BLaER1 (cell line): ENCODE measurements around the gene FBXL13.

Experiments used
- H3K27ac ChIP-seq: shearing (Covaris generic); formaldehyde crosslinking; 2 replicates; pipeline ENCODE4 v1.8.1; 2022
- H3K27me3 ChIP-seq: shearing (Covaris generic); formaldehyde crosslinking; 2 replicates; pipeline ENCODE4 v1.8.1; 2022
- H3K36me3 ChIP-seq: shearing (Covaris generic); formaldehyde crosslinking; 2 replicates; pipeline ENCODE4 v1.8.1; 2022
- H3K4me1 ChIP-seq: shearing (Covaris generic); formaldehyde crosslinking; 2 replicates; pipeline ENCODE4 v1.8.1; 2022
- H3K4me2 ChIP-seq: shearing (Covaris generic); formaldehyde crosslinking; 2 replicates; pipeline ENCODE4 v1.8.1; 2022
- H3K4me3 ChIP-seq: shearing (Covaris generic); formaldehyde crosslinking; 2 replicates; pipeline ENCODE4 v1.8.1; 2022
- H3K9ac ChIP-seq: shearing (Covaris generic); formaldehyde crosslinking; 2 replicates; pipeline ENCODE4 v1.8.1; 2022
- H3K9me3 ChIP-seq: shearing (Covaris generic); formaldehyde crosslinking; 2 replicates; pipeline ENCODE4 v1.8.1; 2022
- H4K20me1 ChIP-seq: shearing (Covaris generic); formaldehyde crosslinking; 2 replicates; pipeline ENCODE4 v1.8.1; 2022
- Cebpa-rat ChIP-seq: shearing (Covaris generic); IDR thresholded peaks from 2 replicates; pipeline ENCODE4 v1.8.1; 2022

The FBXL13 gene

GRCh38 chr7:102836191-102836919 lies 238.2 kb downstream of the FBXL13 start:
- Histone ChIP-seq H3K4me3 (no peak overlapping the region), H3K9ac (no peak overlapping the region), H3K9me3 (no peaks in the 10 kb centered on the region), H3K4me1 (no peaks in the 10 kb centered on the region), H3K36me3 (no peaks in the 10 kb centered on the region), H3K4me2 (no peak overlapping the region), H3K27ac (no peak overlapping the region), H3K27me3 (no peaks in the 10 kb centered on the region), H4K20me1 (no peaks in the 10 kb centered on the region)
- no peak for TF ChIP-seq Cebpa-rat

- no peak overlapping the region for H3K27ac ChIP-seq
- H3K36me3 ChIP-seq: no peaks in the 10 kb centered on the region
- no peaks in the 10 kb centered on the region for H3K9me3 ChIP-seq
- no peaks in the 10 kb centered on the region for H4K20me1 ChIP-seq
- no peak overlapping the region for H3K9ac ChIP-seq
- no peak overlapping the region for H3K4me3 ChIP-seq
- H3K4me1 ChIP-seq: no peaks in the 10 kb centered on the region
- H3K27me3 ChIP-seq: no peaks in the 10 kb centered on the region
- TF ChIP-seq Cebpa-rat: no peak
- no peak overlapping the region for H3K4me2 ChIP-seq
Measured at GRCh38 chr7:102834999-102835398, 239.6 kb downstream of the FBXL13 start.

- Histone ChIP-seq H3K27me3 (no peaks in the 10 kb centered on the region), H4K20me1 (no peaks in the 10 kb centered on the region), H3K27ac (no peak overlapping the region), H3K36me3 (no peaks in the 10 kb centered on the region), H3K9ac (no peak overlapping the region), H3K4me3 (no peak overlapping the region), H3K4me2 (no peak overlapping the region), H3K9me3 (no peaks in the 10 kb centered on the region), H3K4me1 (no peaks in the 10 kb centered on the region)
- TF ChIP-seq Cebpa-rat: no peak
Measured at GRCh38 chr7:102834466-102834865, 240.1 kb downstream of the FBXL13 start.

GRCh38 chr7:102833343-102833742 lies 241.3 kb downstream of the FBXL13 start:
- Histone ChIP-seq H3K4me2 (no peak overlapping the region), H3K36me3 (0 out of 2 replicates have a peak, but pooled peaks cover 5% of the 10 kb centered on the region), H3K27ac (no peak overlapping the region), H3K4me1 (no peaks in the 10 kb centered on the region), H3K27me3 (no peaks in the 10 kb centered on the region), H3K9ac (no peak overlapping the region), H4K20me1 (no peaks in the 10 kb centered on the region), H3K4me3 (no peak overlapping the region), H3K9me3 (no peaks in the 10 kb centered on the region)
- TF ChIP-seq Cebpa-rat: no peak

- Histone ChIP-seq H3K4me2 (no peak overlapping the region), H3K9me3 (no peaks in the 10 kb centered on the region)
- no peak for TF ChIP-seq Cebpa-rat
Measured at GRCh38 chr7:102832674-102833073, 241.9 kb downstream of the FBXL13 start.

GRCh38 chr7:102830197-102830596 lies 244.4 kb downstream of the FBXL13 start:
- Histone ChIP-seq H3K4me1 (no peaks in the 10 kb centered on the region), H3K27ac (no peak overlapping the region), H3K27me3 (no peaks in the 10 kb centered on the region), H3K4me3 (no peak overlapping the region), H3K9ac (no peak overlapping the region), H4K20me1 (no peaks in the 10 kb centered on the region), H3K36me3 (peaks cover 10% of the 10 kb centered on the region; the same call in 1 of the 2 replicates), H3K9me3 (0 out of 2 replicates have a peak, but pooled peaks cover 4% of the 10 kb centered on the region), H3K4me2 (no peak overlapping the region)
- no peak for TF ChIP-seq Cebpa-rat

More at GRCh38 chr7:102832674-102833073, 241.9 kb downstream of the FBXL13 start:
- Histone ChIP-seq H3K4me1 (no peaks in the 10 kb centered on the region), H3K9ac (no peak overlapping the region), H4K20me1 (no peaks in the 10 kb centered on the region), H3K36me3 (0 out of 2 replicates have a peak, but pooled peaks cover 5% of the 10 kb centered on the region), H3K27me3 (no peaks in the 10 kb centered on the region), H3K27ac (no peak overlapping the region), H3K4me3 (no peak overlapping the region)

GRCh38 chr7:102829075-102829474 lies 245.5 kb downstream of the FBXL13 start:
- Histone ChIP-seq H3K27ac (no peak overlapping the region), H3K4me2 (no peak overlapping the region), H3K9me3 (0 out of 2 replicates have a peak, but pooled peaks cover 4% of the 10 kb centered on the region), H3K27me3 (no peaks in the 10 kb centered on the region), H3K9ac (no peak overlapping the region), H3K4me3 (no peak overlapping the region), H3K4me1 (no peaks in the 10 kb centered on the region), H4K20me1 (no peaks in the 10 kb centered on the region), H3K36me3 (peaks cover 10% of the 10 kb centered on the region; the same call in 1 of the 2 replicates)
- no peak for TF ChIP-seq Cebpa-rat

- H3K9me3 ChIP-seq: 0 out of 2 replicates have a peak, but pooled peaks cover 4% of the 10 kb centered on the region
- peaks cover 10% of the 10 kb centered on the region; the same call in 1 of the 2 replicates for H3K36me3 ChIP-seq
- no peak overlapping the region for H3K4me2 ChIP-seq
- no peak overlapping the region for H3K27ac ChIP-seq
- no peak overlapping the region for H3K9ac ChIP-seq
- no peaks in the 10 kb centered on the region for H3K4me1 ChIP-seq
- no peaks in the 10 kb centered on the region for H4K20me1 ChIP-seq
- TF ChIP-seq Cebpa-rat: no peak
- no peak overlapping the region for H3K4me3 ChIP-seq
- no peaks in the 10 kb centered on the region for H3K27me3 ChIP-seq
Measured at GRCh38 chr7:102828286-102828685, 246.3 kb downstream of the FBXL13 start.

- Histone ChIP-seq H3K9ac (no peak overlapping the region), H3K4me3 (no peak overlapping the region), H4K20me1 (no peaks in the 10 kb centered on the region), H3K27ac (no peak overlapping the region), H3K9me3 (0 out of 2 replicates have a peak, but pooled peaks cover 4% of the 10 kb centered on the region), H3K27me3 (no peaks in the 10 kb centered on the region), H3K4me1 (peaks cover 15% of the 10 kb centered on the region), H3K4me2 (no peak overlapping the region), H3K36me3 (peaks cover 5% of the 10 kb centered on the region; the same call in 1 of the 2 replicates)
- no peak for TF ChIP-seq Cebpa-rat
Measured at GRCh38 chr7:102823390-102824119, 251.0 kb downstream of the FBXL13 start.
